ENCODE measurements around the gene SPAG16.
"Not testable (repeated sequence)": the region's sequence is repeated elsewhere in the genome, so short reads cannot be mapped to it uniquely, and the experiment has no call there.

Gene SPAG16

GRCh38 chr2:213271947-213272346, 12.3 kb upstream of the SPAG16 start:
- DNase-seq (ENCODE audit: low read depth in 2 of 2), result no peak

GRCh38 chr2:213274143-213274542, 10.1 kb upstream of the SPAG16 start:
- no peak for DNase-seq (ENCODE audit: low read depth in 2 of 2)

GRCh38 chr2:213275265-213275664, 9.0 kb upstream of the SPAG16 start:
- no peak for DNase-seq (ENCODE audit: low read depth in 2 of 2)

- not testable (repeated sequence) for DNase-seq (ENCODE audit: low read depth in 2 of 2)
Observed at GRCh38 chr2:213277134-213277533, 7.1 kb upstream of the SPAG16 start.

GRCh38 chr2:213279116-213279620, 5.1 kb upstream of the SPAG16 start:
- DNase-seq (ENCODE audit: low read depth in 2 of 2), result no peak

GRCh38 chr2:213279971-213280370, 4.3 kb upstream of the SPAG16 start:
- no peak for DNase-seq (ENCODE audit: low read depth in 2 of 2)

- no peak for DNase-seq (ENCODE audit: low read depth in 2 of 2)
Observed at GRCh38 chr2:213281156-213281555, 3.1 kb upstream of the SPAG16 start.

GRCh38 chr2:213285404-213285803, 1.1 kb downstream of the SPAG16 start:
- no peak for DNase-seq (ENCODE audit: low read depth in 2 of 2)

- no peak for DNase-seq (ENCODE audit: low read depth in 2 of 2)
Observed at GRCh38 chr2:213286161-213286560, 1.9 kb downstream of the SPAG16 start.

- DNase-seq (ENCODE audit: low read depth in 2 of 2), result no peak
Observed at GRCh38 chr2:213288913-213289700, 4.8 kb downstream of the SPAG16 start.

GRCh38 chr2:213290501-213290900, 6.2 kb downstream of the SPAG16 start:
- no peak for DNase-seq (ENCODE audit: low read depth in 2 of 2)

GRCh38 chr2:213296270-213296669, 12.0 kb downstream of the SPAG16 start:
- DNase-seq (ENCODE audit: low read depth in 2 of 2), result no peak

- no peak for DNase-seq (ENCODE audit: low read depth in 2 of 2)
Observed at GRCh38 chr2:213306316-213306942, 22.2 kb downstream of the SPAG16 start.

GRCh38 chr2:213315168-213315876, 31.1 kb downstream of the SPAG16 start:
- no peak for DNase-seq (ENCODE audit: low read depth in 2 of 2)

- DNase-seq (ENCODE audit: low read depth in 2 of 2), result no peak
Observed at GRCh38 chr2:213316001-213316735, 31.9 kb downstream of the SPAG16 start.

- no peak for DNase-seq (ENCODE audit: low read depth in 2 of 2)
Observed at GRCh38 chr2:213317929-213318328, 33.7 kb downstream of the SPAG16 start.

- DNase-seq (ENCODE audit: low read depth in 2 of 2), result no peak
Observed at GRCh38 chr2:213320604-213321003, 36.3 kb downstream of the SPAG16 start.

GRCh38 chr2:213336253-213336770, 52.0 kb downstream of the SPAG16 start:
- DNase-seq (ENCODE audit: low read depth in 2 of 2), result no peak

- DNase-seq (ENCODE audit: low read depth in 2 of 2), result no peak
Observed at GRCh38 chr2:213353419-213353818, 69.2 kb downstream of the SPAG16 start.

GRCh38 chr2:213376644-213377043, 92.4 kb downstream of the SPAG16 start:
- no peak for DNase-seq (ENCODE audit: low read depth in 2 of 2)

GRCh38 chr2:213407027-213407426, 122.8 kb downstream of the SPAG16 start:
- not testable (repeated sequence) for DNase-seq (ENCODE audit: low read depth in 2 of 2)

All from stimulated activated CD4-positive, alpha-beta T cell treated with anti-CD3 and anti-CD28 coated beads, Interleukin-1b, Interleukin-23, amount 100 ng/mL, for 1 hour (primary cell).